Kidney (tissue), 14 donors: ENCODE measurements around the gene NLGN1. TPM values are rescaled to one million over a fixed set of nuclear protein-coding genes. Genes with fewer than 3 reads are reported as not detected.
A peak's percentile ranks its signal among the peaks of the same experiment; 100 is the strongest.

Source experiments
- DNase-seq, 5 donors: peaks; one replicate each; pipeline ENCODE4 v3.0.0-alpha.2; 2013 to 2020
- FAIRE-seq: peaks from 2 replicates; lab custom pipeline; 2012; peaks lifted over from hg19 to GRCh38; lab: Jason Lieb, UNC
- H3K27ac ChIP-seq, 2 donors: one replicate each; pipeline ENCODE4 v1.7.0; 2013; ENCODE audit warnings: low read depth in 2 of 2, low read length in 2 of 2, inconsistent platforms in 1 of 2
- H3K27me3 ChIP-seq: one replicate; pipeline ENCODE4 v1.7.1; 2013; ENCODE audit warnings: low read length, inconsistent platforms; ENCODE audit not compliant: control insufficient read depth, insufficient read depth
- H3K36me3 ChIP-seq, 3 donors: one replicate each; pipeline versions ENCODE4 v1.7.0 to v1.7.1; 2013; ENCODE audit warnings: low read length in 3 of 3, control low read depth in 1 of 3, inconsistent platforms in 1 of 3; ENCODE audit not compliant: insufficient read depth in 3 of 3, control insufficient read depth in 2 of 3
- H3K4me1 ChIP-seq, 3 donors: one replicate each; pipeline versions ENCODE4 v1.7.0 to v1.7.1; 2013; ENCODE audit warnings: low read length in 3 of 3, inconsistent platforms in 1 of 3, low read depth in 1 of 3; ENCODE audit not compliant: control insufficient read depth in 2 of 3, insufficient read depth in 2 of 3
- H3K4me3 ChIP-seq, 3 donors: one replicate each; pipeline versions ENCODE4 v1.7.0 to v1.8.1; 2013; ENCODE audit warnings: low read length in 3 of 3, control low read depth in 1 of 3, inconsistent platforms in 1 of 3
- H3K9ac ChIP-seq, 3 donors: one replicate each; pipeline versions ENCODE4 v1.7.0 to v1.7.1; 2013; ENCODE audit warnings: low read length in 3 of 3, control low read depth in 1 of 3, inconsistent platforms in 1 of 3
- H3K9me3 ChIP-seq, 3 donors: one replicate each; pipeline versions ENCODE4 v1.7.0 to v1.7.1; 2013; ENCODE audit warnings: low read length in 3 of 3, control low read depth in 1 of 3, inconsistent platforms in 1 of 3; ENCODE audit not compliant: control insufficient read depth in 2 of 3, insufficient read depth in 1 of 3
- intact Hi-C: fragments of 100-400 bp; cut with DNase I; formaldehyde crosslinking; loops from one replicate; pipeline ENCODE4 v1.11.1; 2022
- polyA plus RNA-seq: library from polyadenylated mRNA; stranded (reverse); fragments of 350-450 nt; fragmentation: Illumina TruSeq; extraction: RNeasy Lipid Tissue Mini Kit (QIAGEN cat#74804); gene quantifications from one replicate; pipeline ENCODE4 v1.2.3, GENCODE V29; 2014; ENCODE audit warnings: low read depth, low replicate concordance; ENCODE audit not compliant: insufficient read depth
- total RNA-seq: library from RNA; stranded (reverse); fragmentation: NEBNext Ultra II Directional; extraction: Animal tissue kit (Norgen Biotek cat#: 25700); gene quantifications from one replicate; pipeline ENCODE4 v1.2.1, GENCODE V29; 2021
- TF ChIP-seq, protein P1 (sequence below): IDR thresholded peaks from 3 replicates; pipeline ENCODE4 v1.5.1; 2012; ENCODE audit warnings: mild to moderate bottlenecking, moderate library complexity, borderline replicate concordance; ENCODE audit not compliant: insufficient read depth; ENCODE audit errors: extremely low read depth
- donor health status: control.
- donor health status: control.
- donor health status: control.
- donor health status: control.
- donor health status: control.
- donor health status: DM: yes; HTN: yes; CAD: no.
- donor health status: Normal renal cell carcinoma (clear cell type).

Gene NLGN1
- total and polyA plus RNA-seq, 2 donors from 2014 or later, result 0.49 to 19.4 TPM

DNA sequence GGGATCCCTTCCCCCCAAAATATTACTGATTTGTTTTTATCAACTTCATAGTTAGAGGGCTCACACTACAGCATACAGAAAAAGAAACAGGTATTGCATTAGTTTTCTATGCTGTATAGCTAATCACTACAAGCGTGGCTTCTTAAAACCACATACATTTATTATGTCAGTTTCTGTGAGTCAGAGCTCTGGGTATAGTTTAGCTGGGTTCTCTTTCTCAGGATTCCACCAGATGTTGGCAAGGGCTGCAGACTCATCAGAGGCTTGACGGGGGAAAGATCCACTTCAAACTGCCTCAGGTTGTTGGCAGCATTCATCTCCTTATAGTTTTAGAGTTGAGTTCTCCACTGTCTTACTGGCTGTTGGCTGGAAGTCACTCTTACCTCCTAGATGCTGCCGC is 328.0 kb downstream of the NLGN1 start:
- H3K27me3 ChIP-seq, result no peaks in the 10 kb centered on the region

DNA sequence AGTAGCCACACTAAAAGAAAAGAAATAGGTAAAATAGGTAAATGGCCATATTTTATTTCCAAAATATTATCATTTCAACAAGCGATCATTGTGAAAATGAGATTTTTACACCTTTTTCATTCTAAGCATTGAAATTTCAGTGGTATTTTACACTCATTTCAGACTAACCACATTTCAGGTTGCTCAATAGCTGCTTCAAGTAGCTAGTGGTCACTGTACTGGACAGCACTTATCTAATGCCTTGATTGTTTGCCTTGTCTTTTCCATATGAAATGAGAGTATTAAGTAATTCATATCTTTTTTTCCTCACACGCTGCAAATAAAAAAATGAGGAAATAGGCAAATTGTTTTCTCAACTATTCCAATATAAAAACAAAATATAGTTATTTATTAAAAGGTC is 332.8 kb downstream of the NLGN1 start:
- intact Hi-C loops, result no loop called here
- H3K4me1 ChIP-seq, result no peaks in the 10 kb centered on the region
- TF ChIP-seq, protein P1, sequence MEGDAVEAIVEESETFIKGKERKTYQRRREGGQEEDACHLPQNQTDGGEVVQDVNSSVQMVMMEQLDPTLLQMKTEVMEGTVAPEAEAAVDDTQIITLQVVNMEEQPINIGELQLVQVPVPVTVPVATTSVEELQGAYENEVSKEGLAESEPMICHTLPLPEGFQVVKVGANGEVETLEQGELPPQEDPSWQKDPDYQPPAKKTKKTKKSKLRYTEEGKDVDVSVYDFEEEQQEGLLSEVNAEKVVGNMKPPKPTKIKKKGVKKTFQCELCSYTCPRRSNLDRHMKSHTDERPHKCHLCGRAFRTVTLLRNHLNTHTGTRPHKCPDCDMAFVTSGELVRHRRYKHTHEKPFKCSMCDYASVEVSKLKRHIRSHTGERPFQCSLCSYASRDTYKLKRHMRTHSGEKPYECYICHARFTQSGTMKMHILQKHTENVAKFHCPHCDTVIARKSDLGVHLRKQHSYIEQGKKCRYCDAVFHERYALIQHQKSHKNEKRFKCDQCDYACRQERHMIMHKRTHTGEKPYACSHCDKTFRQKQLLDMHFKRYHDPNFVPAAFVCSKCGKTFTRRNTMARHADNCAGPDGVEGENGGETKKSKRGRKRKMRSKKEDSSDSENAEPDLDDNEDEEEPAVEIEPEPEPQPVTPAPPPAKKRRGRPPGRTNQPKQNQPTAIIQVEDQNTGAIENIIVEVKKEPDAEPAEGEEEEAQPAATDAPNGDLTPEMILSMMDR, result no peak
- H3K9me3 ChIP-seq, result no peaks in the 10 kb centered on the region
- H3K27me3 ChIP-seq, result no peaks in the 10 kb centered on the region
- FAIRE-seq (no peak), DNase-seq (no peak)
- no peak overlapping the region for H3K9ac ChIP-seq
- H3K4me3 ChIP-seq, result no peak overlapping the region
- H3K27ac ChIP-seq, result no peak overlapping the region
- H3K36me3 ChIP-seq, result no peaks in the 10 kb centered on the region

More for the DNA sequence above, 328.0 kb downstream of the NLGN1 start:
- Histone ChIP-seq H3K36me3 (no peaks in the 10 kb centered on the region), H3K9me3 (no peaks in the 10 kb centered on the region), H3K27ac (no peak overlapping the region), H3K4me3 (no peak overlapping the region), H3K4me1 (no peaks in the 10 kb centered on the region), H3K9ac (no peak overlapping the region)
- TF ChIP-seq, protein P1, result no peak
- intact Hi-C loops, result no loop called here
- no peak for DNase-seq
- no peak for FAIRE-seq

DNA sequence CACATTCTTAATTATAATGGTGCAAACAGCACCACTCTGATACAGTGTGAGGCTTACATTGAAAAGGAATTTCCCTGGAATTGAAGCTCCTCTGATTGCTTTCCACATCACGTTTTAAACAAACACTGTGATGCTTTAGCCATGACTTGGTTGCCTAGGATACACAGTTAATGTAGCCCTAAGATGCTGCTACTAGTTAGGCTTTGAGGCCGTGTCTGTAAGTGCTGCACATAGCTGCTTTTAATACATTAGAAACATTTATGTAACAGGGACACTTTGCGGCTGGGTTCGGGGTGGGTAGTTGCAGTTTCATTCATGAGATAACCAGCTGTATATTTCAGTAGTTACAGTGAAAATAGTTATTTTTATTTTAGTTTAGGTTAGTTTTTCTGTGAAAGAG is 334.7 kb downstream of the NLGN1 start:
- FAIRE-seq (no peak), DNase-seq (no peak)
- TF ChIP-seq, protein P1, result no peak
- H3K27me3 ChIP-seq, result no peaks in the 10 kb centered on the region
- no peak overlapping the region for H3K9ac ChIP-seq
- no peak overlapping the region for H3K4me3 ChIP-seq
- no peak overlapping the region for H3K27ac ChIP-seq
- intact Hi-C loops, result no loop called here
- no peaks in the 10 kb centered on the region for H3K4me1 ChIP-seq
- H3K36me3 ChIP-seq, result no peaks in the 10 kb centered on the region
- no peaks in the 10 kb centered on the region for H3K9me3 ChIP-seq

GRCh38 chr3:173733029-173733652 is 335.6 kb downstream of the NLGN1 start:
- intact Hi-C loops, result no loop called here
- Histone ChIP-seq H3K36me3 (no peaks in the 10 kb centered on the region), H3K4me3 (no peak overlapping the region), H3K4me1 (no peaks in the 10 kb centered on the region), H3K9me3 (no peaks in the 10 kb centered on the region), H3K9ac (no peak overlapping the region), H3K27ac (no peak overlapping the region), H3K27me3 (no peaks in the 10 kb centered on the region)
- TF ChIP-seq, protein P1, result peak; percentile 24
- DNase-seq (peak in 2 of 5 donors; percentile 23 to 53), FAIRE-seq (no peak)
